Memory B cell (primary cell): ENCODE data around the gene AUTS2.

ENCODE experiments used
- ATAC-seq: fragments of 150-1000 bp; cut with Tn5 transposase; 2 replicates; pipeline ENCODE4 v1.10.0; 2021; ENCODE audit warnings: low read depth, mild to moderate bottlenecking, moderate library complexity
- DNase-seq, 2 donors: peaks; one replicate each; pipeline ENCODE4 v3.0.0; 2022; ENCODE audit warnings: low spot score in 2 of 2
- H3K27ac Mint-ChIP-seq: one replicate; pipeline ENCODE4 v1.8.0; 2022; ENCODE audit warnings: mild to moderate bottlenecking, moderate library complexity, mixed read lengths
- H3K27me3 Mint-ChIP-seq: one replicate; pipeline ENCODE4 v1.8.0; 2022; ENCODE audit warnings: mixed read lengths
- H3K36me3 Mint-ChIP-seq: one replicate; pipeline ENCODE4 v1.8.0; 2022; ENCODE audit warnings: mild to moderate bottlenecking, mixed read lengths
- H3K4me1 Mint-ChIP-seq: one replicate; pipeline ENCODE4 v1.8.0; 2022; ENCODE audit warnings: mixed read lengths
- H3K4me3 Mint-ChIP-seq: one replicate; pipeline ENCODE4 v1.8.0; 2022; ENCODE audit warnings: mild to moderate bottlenecking, moderate library complexity, mixed read lengths
- H3K9me3 Mint-ChIP-seq: one replicate; pipeline ENCODE4 v1.8.0; 2022; ENCODE audit warnings: mixed read lengths

AUTS2 gene

DNA sequence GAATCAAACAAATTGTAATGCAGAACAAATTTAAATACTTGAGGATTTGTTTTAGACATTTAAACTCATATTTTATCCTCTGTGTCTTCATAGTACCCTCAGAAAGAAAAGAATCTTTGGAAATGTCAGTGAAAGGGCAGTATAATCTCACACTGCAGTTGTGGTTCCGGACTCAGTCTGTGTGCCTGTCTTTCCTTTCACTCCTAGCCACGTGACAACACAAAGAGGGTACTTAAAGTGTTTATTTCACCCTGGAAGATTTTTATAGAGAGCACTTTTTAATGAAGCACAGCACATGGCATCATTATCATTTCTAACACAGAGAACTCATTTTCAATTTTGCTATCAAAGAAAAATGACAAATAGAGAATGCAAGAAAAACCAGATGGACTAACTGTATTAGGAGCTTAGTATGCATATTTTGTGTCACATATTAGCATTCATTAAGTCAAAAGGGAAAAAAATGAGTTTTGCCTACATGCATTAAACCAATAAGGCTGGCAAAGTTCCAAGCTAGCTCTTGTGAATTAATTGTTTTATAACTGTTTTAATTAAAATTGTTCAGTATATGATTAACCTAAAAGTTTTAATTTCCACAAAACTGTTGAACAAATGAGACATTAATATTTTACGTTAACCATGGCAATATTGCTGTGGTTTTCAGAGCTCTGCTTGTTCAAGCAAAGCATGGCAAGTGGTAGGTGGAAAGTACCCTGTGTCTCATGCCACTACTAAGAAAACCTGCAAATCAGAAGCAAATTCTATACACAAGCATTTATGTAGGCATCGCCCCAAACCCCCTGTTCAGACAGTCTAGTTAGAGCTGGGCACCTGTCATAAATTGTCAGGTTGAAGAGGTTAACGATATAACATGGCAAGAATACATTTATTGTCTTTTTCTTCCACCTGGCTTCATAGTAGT is 65.9 kb downstream of the AUTS2 start:
- H3K27me3 Mint-ChIP-seq = no peaks in the 10 kb centered on the region
- ATAC-seq (peak; percentile 92), DNase-seq (peak in 1 of 2 donors; percentile 45)
- H3K27ac Mint-ChIP-seq = peak overlapping the region; percentile 96
- H3K9me3 Mint-ChIP-seq = no peaks in the 10 kb centered on the region
- H3K4me1 Mint-ChIP-seq = peaks cover 15% of the 10 kb centered on the region
- peak overlapping the region; percentile 39 for H3K4me3 Mint-ChIP-seq
- H3K36me3 Mint-ChIP-seq = no peaks in the 10 kb centered on the region

- no peaks in the 10 kb centered on the region for H3K27me3 Mint-ChIP-seq
- H3K36me3 Mint-ChIP-seq = no peaks in the 10 kb centered on the region
- H3K9me3 Mint-ChIP-seq = no peaks in the 10 kb centered on the region
- peaks cover 13% of the 10 kb centered on the region for H3K4me1 Mint-ChIP-seq
- no peak overlapping the region for H3K4me3 Mint-ChIP-seq
- ATAC-seq (no peak), DNase-seq (no peak)
- peak overlapping the region; percentile 96 for H3K27ac Mint-ChIP-seq
Measured at GRCh38 chr7:69665369-69665768, 67.1 kb downstream of the AUTS2 start.

GRCh38 chr7:69668339-69668870 is 70.1 kb downstream of the AUTS2 start:
- DNase-seq (no peak), ATAC-seq (peak; percentile 16)
- Mint-ChIP-seq H3K36me3 (no peaks in the 10 kb centered on the region), H3K27ac (peak overlapping the region; percentile 40), H3K4me3 (no peak overlapping the region), H3K9me3 (no peaks in the 10 kb centered on the region), H3K4me1 (peaks cover 13% of the 10 kb centered on the region), H3K27me3 (no peaks in the 10 kb centered on the region)

DNA sequence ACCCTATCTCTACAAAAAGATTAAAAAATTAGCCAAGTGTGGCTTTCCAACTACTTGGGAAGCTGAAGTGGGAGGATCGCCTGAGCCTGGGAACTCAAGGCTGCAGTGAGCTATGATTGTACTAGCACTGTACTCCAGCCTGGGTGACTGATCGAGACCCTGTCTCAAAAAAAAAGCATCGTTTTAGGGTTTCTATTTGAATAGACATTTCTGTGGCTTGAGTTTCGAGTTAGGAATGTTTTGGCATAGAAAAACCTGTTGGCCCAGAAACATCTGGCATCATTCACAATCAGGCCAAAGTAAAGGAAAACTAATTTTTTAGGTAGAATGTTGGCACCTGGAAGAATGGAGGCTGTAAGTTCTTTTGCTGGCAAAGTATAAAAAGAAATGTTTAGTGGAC is 72.4 kb downstream of the AUTS2 start:
- ATAC-seq (no peak), DNase-seq (no peak)
- H3K4me3 Mint-ChIP-seq = no peak overlapping the region
- H3K36me3 Mint-ChIP-seq = no peaks in the 10 kb centered on the region
- peaks cover 3% of the 10 kb centered on the region for H3K4me1 Mint-ChIP-seq
- no peaks in the 10 kb centered on the region for H3K27me3 Mint-ChIP-seq
- H3K27ac Mint-ChIP-seq = no peak overlapping the region
- no peaks in the 10 kb centered on the region for H3K9me3 Mint-ChIP-seq

- H3K9me3 Mint-ChIP-seq = no peaks in the 10 kb centered on the region
- H3K36me3 Mint-ChIP-seq = no peaks in the 10 kb centered on the region
- no peak overlapping the region for H3K27ac Mint-ChIP-seq
- DNase-seq (no peak), ATAC-seq (no peak)
- H3K4me3 Mint-ChIP-seq = no peak overlapping the region
- H3K4me1 Mint-ChIP-seq = peaks cover 3% of the 10 kb centered on the region
- H3K27me3 Mint-ChIP-seq = no peaks in the 10 kb centered on the region
Measured at GRCh38 chr7:69673074-69673473, 74.8 kb downstream of the AUTS2 start.

DNA sequence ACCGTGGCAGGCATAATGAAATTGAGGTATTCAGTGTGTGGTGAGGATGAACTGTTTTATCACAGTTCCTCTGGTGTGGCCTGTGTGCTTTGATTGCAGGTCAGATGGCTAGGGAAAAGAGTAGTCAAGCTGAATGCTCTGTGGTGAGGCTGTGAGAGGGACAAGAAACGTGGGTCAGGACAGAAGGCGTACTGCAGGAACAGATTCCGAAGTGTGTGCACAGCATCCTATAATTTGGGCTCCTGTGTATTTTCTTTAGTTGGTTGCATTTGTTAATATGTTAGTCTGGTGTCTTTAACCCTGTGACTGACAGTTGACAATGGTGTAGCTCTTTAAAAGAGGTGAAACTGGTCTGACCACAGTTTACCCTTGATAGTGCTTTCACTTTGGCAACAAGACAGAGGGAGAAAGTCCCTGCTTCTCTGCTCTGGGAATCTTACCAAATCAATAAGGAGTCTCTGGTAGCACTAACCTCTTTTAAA is 76.5 kb downstream of the AUTS2 start:
- Mint-ChIP-seq H3K4me3 (no peak overlapping the region), H3K27me3 (no peaks in the 10 kb centered on the region), H3K27ac (no peak overlapping the region), H3K36me3 (no peaks in the 10 kb centered on the region), H3K4me1 (peaks cover 7% of the 10 kb centered on the region), H3K9me3 (no peaks in the 10 kb centered on the region)
- DNase-seq = no peak
- ATAC-seq = no peak

DNA sequence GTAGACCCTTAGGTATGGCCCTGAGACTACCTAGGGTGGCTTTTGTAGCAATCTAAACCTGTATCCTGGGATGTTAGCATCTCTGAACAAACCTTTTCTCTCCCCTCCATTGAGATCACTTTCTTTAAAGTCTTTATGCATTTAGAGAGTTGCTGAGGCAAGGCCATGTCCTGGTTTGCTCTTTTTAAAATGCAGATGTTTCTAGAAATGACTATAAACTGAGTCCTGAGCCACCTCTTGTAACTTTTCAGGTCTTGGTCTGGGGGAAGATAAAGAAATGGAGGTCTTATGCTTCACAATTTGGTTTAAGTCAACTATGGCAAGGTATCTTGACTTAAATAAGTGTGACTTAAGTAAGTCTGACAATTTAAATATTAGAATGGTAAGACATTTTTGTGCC is 78.0 kb downstream of the AUTS2 start:
- ATAC-seq = no peak
- Mint-ChIP-seq H3K27ac (no peak overlapping the region), H3K36me3 (no peaks in the 10 kb centered on the region), H3K9me3 (no peaks in the 10 kb centered on the region), H3K27me3 (no peaks in the 10 kb centered on the region), H3K4me1 (peaks cover 7% of the 10 kb centered on the region), H3K4me3 (no peak overlapping the region)
- no peak for DNase-seq

- DNase-seq (no peak), ATAC-seq (no peak)
- Mint-ChIP-seq H3K27me3 (no peaks in the 10 kb centered on the region), H3K27ac (no peak overlapping the region), H3K9me3 (no peaks in the 10 kb centered on the region), H3K4me3 (no peak overlapping the region), H3K36me3 (no peaks in the 10 kb centered on the region), H3K4me1 (peaks cover 7% of the 10 kb centered on the region)
Measured at GRCh38 chr7:69677054-69677852, 79.0 kb downstream of the AUTS2 start.

DNA sequence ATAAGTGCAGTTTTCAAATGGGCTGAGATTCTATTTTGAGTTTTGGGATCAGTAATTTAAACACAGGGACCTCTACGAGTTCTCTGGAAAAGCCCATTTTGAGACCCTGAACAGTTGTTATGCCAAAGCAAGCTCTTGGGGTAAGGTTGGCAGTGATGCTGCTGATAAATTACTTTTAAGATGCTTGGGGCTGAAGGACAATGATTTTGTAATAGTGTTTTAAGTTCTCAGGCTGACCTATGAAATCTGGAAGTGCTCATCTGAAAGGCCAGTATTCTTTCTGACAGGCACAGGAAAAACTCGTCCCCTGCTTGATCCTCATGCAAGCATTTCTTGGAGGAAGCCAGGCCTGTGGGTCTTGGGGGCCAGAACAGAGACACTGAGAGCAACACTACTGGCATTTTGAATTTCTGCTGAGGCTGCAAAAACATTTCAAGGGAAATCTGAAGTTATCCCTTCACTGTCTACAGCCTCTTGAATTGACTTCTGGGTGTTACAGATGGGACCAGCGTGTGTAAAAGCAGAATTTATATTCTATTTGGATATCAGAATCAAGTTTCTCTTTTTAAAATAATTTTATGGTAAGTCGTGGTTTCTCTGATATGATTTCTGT is 79.7 kb downstream of the AUTS2 start:
- H3K27me3 Mint-ChIP-seq = peaks cover 1% of the 10 kb centered on the region
- DNase-seq = no peak
- H3K9me3 Mint-ChIP-seq = no peaks in the 10 kb centered on the region
- peaks cover 9% of the 10 kb centered on the region for H3K4me1 Mint-ChIP-seq
- no peak for ATAC-seq
- H3K27ac Mint-ChIP-seq = no peak overlapping the region
- H3K4me3 Mint-ChIP-seq = no peak overlapping the region
- no peaks in the 10 kb centered on the region for H3K36me3 Mint-ChIP-seq

- peaks cover 1% of the 10 kb centered on the region for H3K27me3 Mint-ChIP-seq
- no peaks in the 10 kb centered on the region for H3K36me3 Mint-ChIP-seq
- H3K9me3 Mint-ChIP-seq = no peaks in the 10 kb centered on the region
- H3K27ac Mint-ChIP-seq = no peak overlapping the region
- ATAC-seq = no peak
- no peak overlapping the region for H3K4me3 Mint-ChIP-seq
- H3K4me1 Mint-ChIP-seq = peaks cover 9% of the 10 kb centered on the region
- no peak for DNase-seq
Measured at GRCh38 chr7:69678494-69679187, 80.4 kb downstream of the AUTS2 start.

DNA sequence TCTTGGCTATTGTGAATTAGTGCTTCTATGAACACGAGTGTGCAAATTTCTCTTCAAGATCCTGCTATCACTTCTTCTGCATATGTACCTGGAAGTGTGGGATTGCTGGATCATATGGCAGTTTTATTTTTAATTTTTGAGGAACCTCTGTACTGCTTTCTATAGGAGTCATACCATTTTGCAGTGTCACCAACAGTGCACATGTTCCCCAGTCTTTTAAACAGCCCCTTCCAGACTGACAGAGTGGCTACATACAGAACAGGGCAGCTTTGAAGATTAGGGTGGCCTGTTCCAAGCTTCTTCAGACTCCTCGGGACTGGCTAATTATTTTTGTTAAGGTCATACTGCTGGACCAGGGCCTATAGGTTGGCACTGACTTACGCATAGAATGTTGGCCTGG is 82.9 kb downstream of the AUTS2 start:
- Mint-ChIP-seq H3K27me3 (peaks cover 1% of the 10 kb centered on the region), H3K4me3 (no peak overlapping the region), H3K9me3 (no peaks in the 10 kb centered on the region), H3K4me1 (peaks cover 9% of the 10 kb centered on the region), H3K36me3 (no peaks in the 10 kb centered on the region), H3K27ac (no peak overlapping the region)
- ATAC-seq = no peak
- DNase-seq = no peak

GRCh38 chr7:69682518-69682917 is 84.2 kb downstream of the AUTS2 start:
- Mint-ChIP-seq H3K27ac (no peak overlapping the region), H3K9me3 (no peaks in the 10 kb centered on the region), H3K4me1 (peaks cover 9% of the 10 kb centered on the region), H3K27me3 (peaks cover 1% of the 10 kb centered on the region), H3K4me3 (no peak overlapping the region), H3K36me3 (no peaks in the 10 kb centered on the region)
- DNase-seq (no peak), ATAC-seq (no peak)

DNA sequence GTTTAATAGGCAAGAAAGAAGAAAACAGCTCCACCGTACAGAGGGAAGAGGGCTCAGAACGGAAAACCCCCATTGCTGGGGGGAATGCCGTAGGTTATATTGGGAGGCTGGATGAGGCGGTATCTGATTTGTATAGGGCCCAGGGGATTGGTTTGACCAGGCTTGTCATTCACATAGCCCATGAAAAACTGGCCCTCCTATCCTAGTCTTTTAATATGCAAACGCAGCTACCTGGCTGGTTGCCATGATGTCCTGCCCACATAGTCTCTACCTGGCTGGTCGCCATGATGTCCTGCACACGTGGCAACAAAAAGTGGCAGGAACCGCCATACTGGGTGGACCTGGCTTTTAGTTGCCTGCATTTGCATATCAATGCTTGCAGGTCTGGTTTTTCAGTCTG is 84.7 kb downstream of the AUTS2 start:
- DNase-seq (no peak), ATAC-seq (peak; percentile 38)
- H3K4me3 Mint-ChIP-seq = no peak overlapping the region
- no peaks in the 10 kb centered on the region for H3K9me3 Mint-ChIP-seq
- no peak overlapping the region for H3K27ac Mint-ChIP-seq
- peaks cover 9% of the 10 kb centered on the region for H3K4me1 Mint-ChIP-seq
- H3K27me3 Mint-ChIP-seq = peaks cover 1% of the 10 kb centered on the region
- no peaks in the 10 kb centered on the region for H3K36me3 Mint-ChIP-seq
